Middle frontal gyrus (tissue), 1 donor: ENCODE measurements around the gene PNPLA5.
"Not testable (repeated sequence)": the region's sequence is repeated elsewhere in the genome, so short reads cannot be mapped to it uniquely, and the experiment has no call there.

Experiments
- DNase-seq: peaks from one replicate; pipeline ENCODE4 v3.0.0-alpha.2; 2015; ENCODE audit warnings: low spot score; ENCODE audit errors: extremely low spot score

Gene PNPLA5

GRCh38 chr22:43903033-43903432 lies 11.2 kb upstream of the PNPLA5 start:
- not testable (repeated sequence) for DNase-seq

GRCh38 chr22:43901976-43902643 lies 10.3 kb upstream of the PNPLA5 start:
- DNase-seq: no peak

GRCh38 chr22:43900206-43900605 lies 8.4 kb upstream of the PNPLA5 start:
- DNase-seq: no peak

- DNase-seq: no peak
Observed at GRCh38 chr22:43897751-43898261, 6.0 kb upstream of the PNPLA5 start.

DNA sequence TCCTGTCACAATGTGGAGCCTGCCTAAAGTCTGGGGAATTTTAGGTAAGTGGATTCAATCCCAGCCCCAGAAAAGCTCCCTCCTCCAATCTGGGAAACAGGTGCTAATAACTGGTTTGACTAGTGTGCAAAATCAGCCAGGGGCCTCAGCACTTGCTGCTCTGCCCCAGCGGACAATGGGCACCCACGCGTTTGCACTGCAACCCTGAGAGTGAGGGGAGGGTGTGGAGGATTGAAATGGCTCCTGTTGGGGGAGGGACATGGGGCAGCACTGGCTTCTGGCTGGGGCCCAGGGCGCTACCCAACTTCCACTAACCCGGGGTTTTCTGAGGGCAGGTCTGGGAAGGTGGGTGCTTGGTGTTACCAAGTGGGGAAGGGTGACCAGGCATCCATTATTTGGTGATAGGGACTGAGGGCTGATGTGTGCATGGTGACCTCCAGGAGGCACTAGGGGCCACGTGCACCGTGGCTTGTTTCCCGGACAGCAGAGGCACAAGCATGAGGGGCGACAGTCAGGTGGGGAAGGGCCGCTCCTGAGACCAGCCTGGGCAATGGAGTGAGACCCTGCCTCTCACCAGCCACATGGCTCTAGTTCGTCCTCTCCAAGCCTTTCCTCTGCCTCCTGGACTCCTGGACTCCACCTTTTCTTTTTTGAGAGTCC lies 4.3 kb upstream of the PNPLA5 start:
- no peak for DNase-seq

GRCh38 chr22:43894122-43894521 lies 2.3 kb upstream of the PNPLA5 start:
- DNase-seq: no peak

- no peak for DNase-seq
Observed at GRCh38 chr22:43893266-43893665, 1.5 kb upstream of the PNPLA5 start.

DNA sequence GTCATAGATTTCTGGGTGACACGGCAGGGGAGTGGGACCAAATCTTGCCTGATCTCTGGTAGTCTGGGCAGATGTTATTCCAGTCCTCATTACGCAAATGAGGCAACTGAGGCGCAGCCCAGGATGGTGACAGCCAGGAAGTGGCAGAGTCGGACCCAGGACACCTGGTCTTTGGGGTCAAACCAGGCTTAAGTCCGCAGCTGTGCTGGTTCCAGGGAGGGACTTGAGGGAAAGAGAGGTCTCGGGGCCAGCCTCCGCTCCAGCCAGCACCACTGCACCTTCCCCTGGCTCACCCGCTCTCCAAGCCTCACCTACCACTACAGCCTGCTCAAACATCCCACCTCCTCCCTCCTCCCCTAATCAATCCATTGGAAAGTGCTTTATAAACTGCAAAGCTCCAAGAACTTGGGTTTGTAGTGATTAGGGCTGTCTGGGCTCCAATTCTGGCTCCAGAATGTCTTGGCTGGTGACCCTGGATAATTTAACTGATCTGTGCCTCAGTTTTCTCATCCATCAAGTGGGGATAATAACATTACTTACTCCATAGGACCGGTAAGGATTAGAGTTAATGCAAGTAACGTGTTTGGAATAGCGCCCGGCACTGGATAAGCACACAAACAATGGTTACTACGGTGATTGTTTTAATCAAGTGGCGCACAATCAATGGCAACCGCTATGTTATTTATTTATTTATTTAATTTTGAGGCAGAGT lies 526 bp upstream of the PNPLA5 start:
- DNase-seq: no peak

DNA sequence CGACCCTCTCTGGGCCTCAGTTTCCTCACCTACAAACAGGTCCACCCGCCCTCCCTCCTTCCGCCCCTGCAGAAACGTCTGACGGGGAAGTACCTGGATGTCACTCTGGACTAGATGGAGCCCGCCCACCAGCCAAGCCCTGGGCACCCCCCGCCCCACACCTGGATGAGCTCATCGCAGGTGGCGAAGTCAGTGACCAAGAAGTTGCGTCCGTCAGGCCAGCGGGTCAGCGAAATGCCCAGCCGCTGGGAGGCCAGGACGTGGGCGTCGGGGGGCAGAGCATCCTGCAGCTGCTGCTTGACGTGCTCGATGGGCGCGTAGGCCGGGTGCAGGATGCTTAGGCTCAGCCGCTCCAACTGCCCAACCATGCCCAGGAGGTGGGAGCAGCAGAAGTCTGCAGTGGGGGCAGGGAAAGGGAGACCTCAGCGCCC lies 897 bp downstream of the PNPLA5 start:
- DNase-seq: no peak

DNA sequence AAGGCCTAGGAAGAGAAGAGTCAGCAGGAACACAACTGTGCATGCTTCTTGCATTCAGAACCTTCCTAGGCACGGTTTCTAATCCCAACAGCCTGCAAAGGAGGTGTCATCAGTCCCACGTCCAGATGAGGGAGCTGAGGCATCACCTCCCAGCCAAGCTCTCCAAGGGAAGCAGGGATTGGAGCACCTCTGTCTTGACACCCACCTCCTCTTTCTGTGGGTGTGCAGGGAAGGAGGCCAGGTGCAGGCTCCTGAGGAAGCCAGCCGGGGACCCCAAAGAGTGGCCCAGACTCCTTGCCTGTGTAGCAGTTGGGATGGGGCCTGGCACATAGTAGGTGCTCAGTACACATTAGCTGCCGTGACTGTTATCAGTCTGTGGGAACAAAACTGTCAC lies 2.0 kb downstream of the PNPLA5 start:
- no peak for DNase-seq

GRCh38 chr22:43889201-43889859 lies 2.5 kb downstream of the PNPLA5 start:
- DNase-seq: no peak

DNA sequence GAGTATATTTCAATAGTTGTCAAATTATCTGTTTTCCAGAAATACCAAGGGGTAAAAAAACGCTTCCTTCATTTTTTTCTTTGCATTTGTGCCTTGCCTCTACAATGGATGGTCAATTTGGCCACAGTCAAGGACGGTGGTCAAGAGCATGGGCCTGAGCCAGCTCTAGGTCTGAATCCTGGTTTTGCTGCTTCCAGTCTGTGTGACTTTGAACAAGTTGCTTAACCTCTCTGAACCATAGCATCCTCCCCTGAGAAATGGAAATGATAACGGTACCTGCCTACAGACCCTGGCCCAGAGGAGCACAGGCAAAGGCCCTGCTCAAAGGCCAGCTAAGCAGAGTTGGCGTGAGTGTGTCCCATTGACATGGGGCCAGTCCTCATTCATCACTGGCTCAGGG lies 3.1 kb downstream of the PNPLA5 start:
- no peak for DNase-seq

- no peak for DNase-seq
Observed at GRCh38 chr22:43887391-43887790, 4.4 kb downstream of the PNPLA5 start.

GRCh38 chr22:43886231-43886630 lies 5.6 kb downstream of the PNPLA5 start:
- no peak for DNase-seq

DNA sequence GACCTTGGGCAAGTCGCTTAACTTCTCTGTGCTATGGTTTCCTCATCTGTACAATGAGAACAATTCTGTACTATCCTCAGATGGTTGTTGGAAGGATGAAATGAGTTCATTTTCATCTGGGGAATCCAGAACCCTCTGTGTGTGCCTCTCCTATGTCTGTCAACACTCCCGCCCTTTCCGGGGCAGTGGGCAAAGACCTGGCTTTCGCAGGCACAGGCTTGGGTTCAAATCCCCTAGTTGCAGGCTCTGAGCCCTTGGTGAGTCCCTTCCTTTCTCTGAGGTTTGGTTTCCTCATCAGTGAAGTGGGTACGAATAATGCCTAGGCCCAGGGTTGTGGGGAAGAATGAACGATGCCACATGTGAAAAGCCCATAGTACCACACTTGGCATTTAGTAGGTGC lies 6.0 kb downstream of the PNPLA5 start:
- no peak for DNase-seq

GRCh38 chr22:43885319-43885671 lies 6.5 kb downstream of the PNPLA5 start:
- DNase-seq: no peak

DNA sequence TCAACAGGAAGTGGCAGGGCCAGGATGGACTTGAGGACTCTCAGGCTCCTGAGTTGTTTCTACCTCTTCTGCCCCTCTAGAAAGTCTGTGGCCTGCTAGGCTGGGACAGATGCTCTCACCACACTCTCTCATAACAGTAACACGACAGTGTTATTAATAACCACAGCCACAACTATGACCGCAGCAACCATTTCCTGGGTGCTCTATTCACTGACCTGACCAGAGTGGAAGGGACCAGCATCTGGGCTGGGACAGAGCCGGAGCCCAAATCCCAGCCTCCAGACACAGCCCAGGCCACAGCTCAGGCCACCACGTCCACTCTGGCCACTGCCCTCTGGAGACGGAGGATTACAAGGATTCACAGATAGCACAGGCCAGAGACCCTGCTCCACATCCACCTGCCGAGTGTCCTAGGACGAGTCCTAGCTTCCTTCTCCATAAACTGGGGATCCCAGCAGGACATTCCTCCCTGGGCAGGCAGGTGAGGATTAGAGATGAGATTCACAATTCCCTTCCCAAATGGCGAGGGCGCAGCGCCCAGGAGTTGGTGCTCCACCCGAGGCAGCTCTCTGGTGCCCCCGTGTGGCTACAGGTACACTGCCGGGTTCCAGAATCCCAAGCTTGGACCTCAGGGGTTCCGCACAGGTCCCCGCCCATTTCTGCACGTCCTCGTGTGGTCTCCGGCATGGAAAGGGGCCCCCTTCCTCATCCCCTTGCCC lies 7.1 kb downstream of the PNPLA5 start:
- DNase-seq: no peak

DNA sequence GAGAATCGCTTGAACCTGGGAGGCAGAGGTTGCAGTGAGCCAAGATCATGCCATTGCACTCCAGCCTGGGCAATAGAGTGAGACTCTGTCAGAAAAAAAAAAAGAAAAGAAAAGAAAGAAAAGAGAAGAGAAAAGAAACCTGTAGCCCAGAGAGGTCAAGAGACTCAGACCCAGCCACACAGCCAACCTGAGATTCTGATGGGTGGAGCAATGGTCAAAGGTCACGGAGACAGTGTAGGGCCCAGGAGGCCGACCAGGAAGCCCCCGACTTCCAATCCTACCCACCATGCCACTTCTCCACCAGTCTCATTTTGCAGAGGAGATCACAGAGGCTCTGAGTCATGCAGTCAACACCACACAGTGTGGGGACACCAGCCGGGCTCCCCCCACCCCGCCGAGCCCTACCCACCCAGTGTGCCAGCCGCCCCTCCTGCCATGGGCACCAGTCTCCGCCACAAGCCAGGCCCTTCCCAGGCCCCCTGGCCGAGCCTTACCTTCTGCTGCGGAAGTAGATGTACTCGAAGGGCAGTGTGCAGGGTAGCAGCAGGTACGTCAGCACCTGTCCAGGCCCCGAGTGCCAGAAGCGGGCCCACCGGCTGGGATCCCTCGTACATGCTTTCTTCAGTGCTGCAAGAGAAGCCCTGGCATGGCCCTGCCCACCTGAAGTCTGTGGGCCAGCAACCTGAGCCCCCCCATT lies 7.9 kb downstream of the PNPLA5 start:
- DNase-seq: no peak

DNA sequence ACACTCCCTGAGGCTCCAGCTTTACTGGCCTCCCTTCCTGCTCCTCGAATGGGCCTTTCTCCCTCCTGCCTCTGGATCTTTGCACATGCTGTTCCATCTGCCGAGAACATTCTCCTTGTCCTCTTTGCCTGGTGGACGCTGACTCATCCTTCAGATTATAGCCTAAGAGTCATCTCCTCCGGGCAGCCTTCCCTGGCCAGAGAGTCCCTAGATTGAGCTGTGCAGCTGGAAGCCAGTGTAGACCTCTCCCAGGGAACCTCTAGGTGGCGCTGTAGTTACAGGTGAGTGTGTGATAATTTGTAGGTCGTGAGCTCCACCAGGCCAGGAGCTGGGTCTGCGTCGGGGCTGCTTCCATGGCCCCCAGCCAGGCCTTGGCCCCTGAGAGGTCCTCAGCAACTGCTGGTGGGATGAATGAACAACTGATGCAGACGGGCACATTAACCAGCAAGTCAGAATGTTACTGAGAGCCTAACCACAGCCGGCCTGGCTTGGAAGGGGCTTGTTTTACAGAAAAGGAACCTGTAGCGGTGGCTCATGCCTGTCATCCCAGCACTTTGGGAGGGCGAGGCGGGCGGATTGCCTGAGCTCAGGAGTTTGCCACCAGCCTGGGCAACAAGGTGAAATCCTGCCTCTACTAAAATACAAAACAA lies 8.7 kb downstream of the PNPLA5 start:
- DNase-seq: no peak

- no peak for DNase-seq
Observed at GRCh38 chr22:43882122-43882767, 9.6 kb downstream of the PNPLA5 start.
